Measurements from ENCODE around the gene KRT37.

The KRT37 gene

DNA sequence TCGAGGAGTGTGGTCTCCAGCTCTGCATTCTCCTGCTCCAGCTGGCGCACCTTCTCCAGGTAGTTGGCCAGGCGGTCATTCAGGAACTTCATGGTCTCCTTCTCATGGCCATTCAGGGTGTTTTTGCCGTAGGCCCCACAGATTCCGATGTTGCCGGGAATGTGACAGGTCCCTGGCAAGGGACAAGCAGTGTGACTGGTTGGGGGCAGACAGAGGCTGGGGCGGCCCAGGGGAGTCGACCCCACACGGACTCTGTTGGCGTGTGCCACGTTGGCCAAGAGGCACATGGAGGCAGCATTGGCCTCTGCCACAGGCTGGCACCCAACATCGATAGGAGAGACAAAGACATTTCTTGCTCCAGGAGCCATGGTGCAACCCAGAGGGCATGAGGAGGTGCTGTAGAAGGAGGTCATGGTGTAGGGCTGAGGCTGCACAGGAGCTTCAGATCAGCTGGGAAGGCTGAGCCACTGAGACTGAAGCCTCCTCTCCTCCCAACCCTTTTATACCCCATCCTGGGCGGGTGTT, at the start of gene KRT37:
Gene KRT37 (minus strand): TSS at position 475 of the 525 bp plus-strand sequence. CDS start 62 bp downstream, at position 413.
- no peak for DNase-seq

DNA sequence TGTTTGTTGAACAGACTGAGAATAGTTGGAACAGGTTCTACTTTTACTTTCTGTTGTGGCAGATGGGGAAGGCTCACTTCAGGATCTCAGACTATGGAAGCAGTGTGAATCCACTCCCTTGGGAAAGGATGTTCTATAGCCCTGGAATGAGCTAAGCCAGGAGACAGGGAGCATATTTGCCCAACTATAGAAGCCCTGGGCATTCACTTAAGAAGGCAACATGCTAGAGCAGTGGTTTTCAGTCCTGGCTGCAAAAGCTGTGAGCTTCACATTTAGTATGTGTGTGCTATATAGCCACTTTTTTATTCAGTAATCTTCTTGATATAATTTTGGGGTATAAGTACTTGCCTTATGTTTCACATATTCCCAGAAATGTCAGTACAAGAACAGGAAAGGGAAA, 44.0 kb upstream of the KRT37 start:
- DNase-seq, result no peak

DNA sequence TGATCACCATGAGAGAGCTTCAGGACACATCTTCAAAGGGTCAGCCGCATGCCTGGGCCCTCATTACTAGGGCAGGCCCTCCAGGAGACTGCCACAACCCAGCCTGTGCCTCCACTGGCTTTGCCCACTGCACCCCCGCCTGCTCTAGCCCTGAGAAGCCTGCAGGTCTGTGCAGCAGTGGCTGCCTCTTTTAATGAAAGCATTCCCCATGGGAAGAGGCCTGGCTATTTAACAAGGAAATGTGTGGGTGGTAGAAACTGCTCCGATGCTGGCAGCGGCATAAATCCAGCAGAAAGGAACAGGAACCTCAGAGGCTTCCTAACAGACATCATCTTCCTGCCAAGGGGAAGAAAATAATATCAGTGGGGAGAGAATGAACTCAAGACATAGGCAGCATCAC, 43.2 kb upstream of the KRT37 start:
- no peak for DNase-seq

DNA sequence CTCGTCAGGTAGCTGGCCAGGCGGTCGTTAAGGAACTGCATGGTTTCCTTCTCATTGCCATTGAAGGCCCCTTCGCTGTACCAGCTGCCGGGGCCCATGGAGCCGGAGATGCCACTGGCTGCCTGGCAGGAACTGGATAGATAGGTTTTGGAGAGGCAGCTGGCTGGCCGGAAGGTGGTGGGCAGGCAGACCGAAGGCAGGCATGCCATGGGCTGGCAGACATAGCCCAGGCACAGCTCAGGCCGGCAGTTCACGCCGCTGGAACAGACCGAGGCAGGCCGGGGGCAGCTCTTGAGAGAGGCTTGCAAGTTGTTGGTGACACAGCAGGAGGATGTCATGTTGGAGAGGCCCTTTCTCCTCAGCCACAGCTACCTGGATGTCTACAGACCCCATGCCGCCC, 42.6 kb upstream of the KRT37 start, which contains the start of gene KRT32:
Gene KRT32 (minus strand): TSS at position 399 of the 400 bp plus-strand sequence. CDS start 61 bp downstream, at position 338.
- DNase-seq, result no peak

DNA sequence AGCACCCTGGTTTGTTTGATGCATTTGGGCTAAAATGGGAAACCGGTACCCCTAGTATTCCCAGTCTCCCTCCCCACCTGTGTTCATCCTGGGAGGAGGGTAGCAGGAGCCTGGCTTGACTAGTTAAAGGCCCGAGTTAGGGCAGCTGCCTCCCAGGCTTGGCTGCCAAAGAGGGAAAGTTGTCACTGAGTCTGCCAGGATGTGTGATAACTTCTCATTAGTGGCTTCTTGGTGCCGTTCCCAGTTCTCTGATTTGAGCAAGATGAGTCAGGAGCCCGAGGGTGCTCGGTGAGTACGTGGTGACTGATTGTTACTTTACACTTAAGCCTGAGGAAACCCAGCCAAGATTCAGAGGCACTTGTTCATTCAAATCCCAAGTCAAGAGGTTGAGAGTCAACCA, 40.3 kb upstream of the KRT37 start:
- no peak for DNase-seq

DNA sequence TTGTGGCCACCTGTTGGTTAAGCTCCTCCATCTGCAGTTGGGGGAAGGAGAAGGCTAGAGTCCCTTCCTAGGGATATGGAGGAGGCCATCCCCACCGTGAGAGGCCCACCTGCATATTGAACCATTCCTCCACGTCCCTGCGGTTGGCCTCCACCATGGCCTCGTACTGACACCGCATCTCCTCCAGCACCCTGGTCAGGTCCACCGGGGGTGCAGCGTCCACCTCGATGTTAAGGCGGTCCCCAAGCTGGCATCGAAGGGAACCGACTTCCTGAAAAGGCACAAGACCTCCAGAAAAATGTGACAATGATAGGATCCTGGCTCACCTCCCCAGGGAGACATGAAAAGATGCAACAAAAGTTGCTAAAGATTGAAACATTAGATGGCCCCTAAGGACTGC, 39.8 kb upstream of the KRT37 start:
- DNase-seq, result no peak

DNA sequence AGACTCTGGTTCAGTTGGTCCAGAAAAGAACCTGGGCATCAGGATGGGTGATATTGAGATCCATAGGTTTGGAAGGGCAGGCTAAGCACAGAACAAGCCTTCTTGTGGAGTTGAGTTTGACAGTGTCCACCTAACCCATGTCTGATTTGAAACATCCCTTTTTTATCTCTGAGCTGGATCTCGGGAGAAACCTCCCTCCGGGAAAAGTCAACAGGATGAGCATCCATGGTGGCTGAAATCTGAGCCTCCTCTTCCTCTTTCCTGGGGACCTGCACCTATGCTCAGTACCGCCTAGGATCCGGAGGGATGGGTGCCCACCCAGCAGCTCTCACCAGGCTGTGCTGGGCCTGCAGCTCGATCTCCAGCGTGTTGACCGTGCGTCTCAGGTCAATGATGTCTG, 39.4 kb upstream of the KRT37 start:
- no peak for DNase-seq

DNA sequence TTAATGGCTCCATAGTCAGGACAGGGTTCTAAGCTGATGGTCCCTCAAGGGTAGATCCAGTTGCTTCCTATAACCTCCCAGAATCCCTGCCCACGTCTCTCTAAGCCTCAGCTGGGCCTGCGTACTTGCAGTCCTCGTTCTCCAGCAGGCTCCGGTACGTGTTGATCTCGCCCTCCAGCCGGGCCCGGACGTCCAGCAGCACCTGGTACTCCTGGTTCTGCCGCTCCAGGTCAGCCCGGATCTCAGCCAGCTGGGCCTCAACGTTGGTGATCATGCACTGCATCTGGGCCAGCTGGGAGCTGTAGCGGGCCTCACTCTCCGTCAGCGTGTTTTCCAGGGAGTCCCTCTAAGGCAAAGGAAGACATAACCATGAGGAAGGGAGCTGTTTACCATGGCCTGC, 38.3 kb upstream of the KRT37 start:
- no peak for DNase-seq

DNA sequence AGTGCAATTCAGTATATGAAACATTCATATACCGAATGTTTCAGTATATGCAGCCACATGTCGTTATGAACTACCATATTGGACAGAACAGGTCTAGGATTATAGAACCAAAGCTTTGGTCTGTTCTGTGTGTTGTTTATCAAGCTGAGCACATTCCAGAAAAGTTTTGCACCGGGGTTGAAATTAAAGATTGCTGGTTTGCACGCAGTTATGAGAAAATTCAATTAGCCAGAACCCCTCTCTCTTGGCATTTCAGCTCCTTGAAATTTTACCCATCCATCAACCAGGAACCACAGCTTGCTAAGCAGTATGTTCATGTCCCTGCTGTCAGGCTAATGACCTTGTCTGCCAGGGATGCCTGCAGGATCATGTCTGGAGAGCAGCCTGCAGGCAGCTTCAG, 33.3 kb upstream of the KRT37 start:
- no peak for DNase-seq

DNA sequence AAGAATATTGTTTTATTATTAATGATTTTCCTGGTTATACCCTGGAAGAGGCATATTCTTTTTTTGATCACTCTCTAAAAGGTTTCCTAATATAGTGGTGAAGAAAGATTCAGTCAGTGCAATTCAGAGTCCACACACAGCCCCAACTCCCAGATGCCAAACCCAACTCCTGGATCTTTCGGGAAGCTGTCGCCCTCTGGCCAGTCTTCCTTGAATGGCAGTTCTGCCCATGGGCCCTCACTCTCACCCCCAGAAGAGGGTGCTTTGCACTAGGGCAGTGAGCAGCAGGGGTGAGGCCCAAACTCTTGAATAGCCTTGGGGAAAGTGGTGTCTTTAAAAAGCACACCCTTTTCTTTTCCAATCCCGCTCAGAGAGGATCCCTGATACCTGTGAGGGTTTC, 31.8 kb upstream of the KRT37 start:
- no peak for DNase-seq

DNA sequence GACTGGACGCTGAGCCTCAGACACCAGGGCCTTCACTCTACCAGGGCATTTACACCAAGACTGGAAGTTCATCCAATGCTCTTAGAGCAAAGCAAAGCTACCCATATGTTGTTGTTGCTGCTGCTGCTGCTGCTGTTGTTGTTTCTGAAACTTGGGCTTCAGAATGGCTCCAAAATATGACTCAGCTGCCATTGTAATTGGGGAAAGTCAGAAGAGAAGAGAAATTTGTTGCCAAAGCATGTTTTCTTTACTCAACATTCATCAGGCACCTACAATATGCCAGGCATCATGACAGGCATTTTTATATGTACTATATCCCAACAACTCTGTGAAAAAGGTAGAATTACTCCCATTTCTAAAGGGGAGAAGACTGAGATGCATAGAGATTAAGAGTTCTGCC, 30.9 kb upstream of the KRT37 start:
- DNase-seq, result no peak

DNA sequence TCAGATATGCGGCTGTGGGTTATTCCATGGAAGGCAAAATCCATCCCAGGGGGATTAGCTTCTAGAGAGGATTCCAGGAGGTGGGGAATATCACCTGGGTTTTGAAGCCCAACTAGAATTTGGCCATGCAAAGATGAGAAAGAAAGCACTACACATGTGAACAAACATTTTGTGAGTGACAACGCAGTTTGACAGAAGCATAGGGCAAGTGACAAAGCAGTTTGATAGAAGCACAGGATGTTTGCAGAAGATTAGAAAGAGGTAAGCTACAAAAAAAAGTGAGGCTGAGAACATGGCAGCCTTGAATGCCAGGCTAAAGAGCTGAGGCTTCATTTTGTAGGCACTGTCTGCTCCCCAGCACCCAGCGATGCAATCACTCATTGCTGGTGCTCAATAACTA, 28.7 kb upstream of the KRT37 start:
- DNase-seq, result no peak

DNA sequence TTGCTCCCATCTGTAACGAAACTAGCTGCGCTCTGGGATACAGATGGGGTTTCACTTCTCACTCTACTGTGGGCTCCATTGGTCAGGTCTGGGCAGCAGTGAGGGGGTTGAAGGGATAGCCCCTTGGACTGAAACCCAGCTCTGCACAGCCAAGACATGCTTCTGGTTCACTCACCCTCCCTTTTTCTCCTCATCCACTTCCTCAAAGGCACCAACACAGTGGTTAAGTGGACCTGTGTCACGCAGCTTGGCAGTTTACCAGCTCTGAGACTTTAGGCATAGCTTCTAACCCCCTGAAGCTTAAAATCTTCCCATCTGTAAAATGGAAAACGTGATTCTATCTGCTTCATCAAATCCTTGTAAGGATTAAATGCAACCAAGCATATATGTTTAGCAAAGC, 27.9 kb upstream of the KRT37 start:
- DNase-seq, result no peak

DNA sequence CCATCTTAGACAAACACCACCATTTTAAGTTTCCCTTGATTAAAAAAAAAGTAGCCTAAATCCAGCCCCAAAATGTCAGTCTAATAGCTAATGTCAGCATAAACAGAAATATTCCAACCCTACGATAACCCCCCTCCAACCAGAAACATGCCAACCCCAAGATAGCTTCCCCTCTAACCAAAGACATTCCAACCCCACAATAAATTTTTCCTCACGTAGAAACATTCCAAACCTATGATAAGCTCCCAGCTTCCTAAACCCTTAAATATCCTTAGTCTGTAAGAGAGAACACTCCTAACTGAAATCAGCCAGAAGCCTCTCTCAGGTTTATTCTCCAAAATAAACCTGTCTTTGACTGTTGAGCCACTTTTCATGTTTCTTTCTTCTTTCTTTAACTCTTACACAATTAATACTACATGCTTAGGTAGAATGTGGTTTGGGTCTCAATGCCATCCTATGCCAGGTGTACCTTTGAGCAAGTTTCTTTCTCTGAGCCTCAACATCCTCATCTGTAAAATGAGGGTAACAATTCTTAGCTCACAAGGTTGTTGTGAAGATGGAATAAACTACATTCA, 26.9 kb upstream of the KRT37 start:
- no peak for DNase-seq

DNA sequence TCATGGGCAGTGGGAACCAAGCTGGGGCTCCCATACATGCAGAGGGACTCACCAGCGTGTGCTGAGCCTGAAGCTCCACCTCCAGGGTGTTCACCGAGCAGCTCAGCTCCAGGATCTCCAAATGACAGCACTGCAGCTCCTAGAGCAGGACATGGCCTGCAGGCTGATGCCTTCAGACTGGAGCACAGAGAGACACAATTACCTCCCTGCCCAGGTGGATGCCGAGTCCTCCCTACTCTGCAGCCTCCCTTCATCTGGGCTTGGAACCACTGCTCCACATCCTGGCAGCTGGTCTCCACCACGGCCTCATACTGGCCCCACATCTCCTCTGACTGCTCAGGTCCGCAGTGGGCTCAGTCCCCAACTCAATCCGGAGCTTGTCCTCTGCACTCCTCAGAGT, 24.6 kb upstream of the KRT37 start:
- no peak for DNase-seq

DNA sequence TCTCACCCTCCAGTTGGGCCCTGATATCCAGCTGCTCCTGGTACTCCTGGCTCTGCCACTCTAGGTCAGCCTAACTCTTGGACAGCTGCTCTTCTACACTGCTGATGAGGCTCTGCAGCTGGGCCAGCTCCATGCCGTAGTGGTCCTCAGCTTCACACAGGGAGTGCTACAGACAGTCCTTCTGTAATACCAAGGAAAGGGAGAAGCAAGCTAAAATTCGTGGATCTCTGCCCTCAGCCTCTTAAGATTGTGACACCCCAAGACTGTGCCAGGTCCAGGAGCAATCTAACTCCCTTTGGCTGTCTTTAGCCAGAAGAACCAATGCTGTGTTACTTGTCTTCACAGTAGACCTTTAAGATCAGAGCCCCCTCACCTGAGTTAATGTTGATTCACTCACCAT, 24.1 kb upstream of the KRT37 start:
- DNase-seq, result no peak

DNA sequence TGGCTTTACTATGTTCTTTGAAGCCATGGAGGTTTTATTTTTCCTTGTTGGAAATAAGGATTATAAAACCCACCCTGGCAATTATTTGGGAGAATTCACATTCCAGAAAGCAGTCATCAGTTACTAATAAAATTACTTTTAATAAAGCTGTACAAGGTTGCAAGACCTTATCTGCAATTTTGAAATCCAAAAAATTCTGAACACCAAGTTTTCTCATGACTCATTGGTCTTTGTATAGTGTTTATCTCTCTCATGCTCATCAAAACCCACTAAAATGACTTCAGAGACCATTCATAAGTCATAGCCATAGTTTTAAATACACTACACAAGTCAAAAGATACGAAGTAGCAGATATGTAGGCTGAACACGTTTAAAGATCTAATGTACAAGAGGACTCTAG, 22.4 kb upstream of the KRT37 start:
- DNase-seq, result no peak

DNA sequence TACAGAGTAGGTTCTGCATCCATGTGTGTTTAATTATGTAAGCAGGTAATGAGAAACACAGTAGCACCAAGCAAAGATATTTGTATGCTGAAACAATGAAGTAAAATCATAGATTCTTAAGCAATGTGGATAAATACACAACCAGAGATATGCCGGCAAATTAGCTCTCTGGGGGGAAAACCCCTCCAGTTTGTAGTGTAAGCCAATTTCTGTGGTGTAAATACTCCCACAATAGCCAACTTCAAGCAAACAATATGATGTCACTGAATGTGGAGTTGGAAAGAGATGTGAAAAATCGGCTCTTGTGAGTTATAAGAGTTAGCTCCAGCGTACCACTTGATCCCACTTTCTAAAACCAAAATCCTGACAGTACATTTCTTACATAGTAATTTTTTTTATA, 20.3 kb upstream of the KRT37 start:
- no peak for DNase-seq

DNA sequence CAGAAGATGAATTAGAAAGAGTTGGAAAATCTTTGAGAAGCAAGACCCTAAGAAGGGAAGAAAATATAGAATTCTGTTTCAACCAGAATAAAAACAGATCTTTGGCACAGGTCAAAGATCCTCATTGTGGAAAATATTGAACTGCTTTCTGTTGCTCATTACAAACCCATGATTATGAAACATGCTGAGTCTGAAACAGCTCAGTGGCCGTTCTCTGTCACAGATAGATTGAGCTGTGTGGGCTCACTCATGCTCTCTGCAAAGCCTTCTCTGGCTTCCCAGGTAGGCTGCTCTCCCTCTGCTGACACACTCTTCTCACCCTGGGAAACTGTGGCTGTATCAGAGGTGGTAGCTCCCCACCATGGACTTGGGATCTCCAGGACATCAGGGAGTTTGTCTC, 19.8 kb upstream of the KRT37 start:
- no peak for DNase-seq

DNA sequence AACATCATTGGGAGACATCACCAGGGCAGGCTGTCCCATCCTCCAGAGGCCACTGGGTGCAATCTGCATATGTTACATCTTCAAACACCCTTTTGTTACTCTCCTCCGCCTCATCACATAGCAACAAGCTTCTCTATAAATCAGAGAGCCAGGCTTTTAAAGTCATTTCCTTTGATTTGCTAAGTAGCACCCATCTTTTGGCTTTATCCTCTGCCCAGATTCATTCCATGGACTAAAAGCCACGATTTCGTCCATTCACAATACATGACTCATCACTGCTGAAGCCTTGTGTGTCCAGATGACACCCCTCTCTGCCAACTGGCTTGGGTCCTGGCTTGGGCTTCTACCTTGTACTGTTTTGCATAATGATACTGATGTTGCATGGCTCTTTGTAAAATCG, 18.4 kb upstream of the KRT37 start:
- no peak for DNase-seq

DNA sequence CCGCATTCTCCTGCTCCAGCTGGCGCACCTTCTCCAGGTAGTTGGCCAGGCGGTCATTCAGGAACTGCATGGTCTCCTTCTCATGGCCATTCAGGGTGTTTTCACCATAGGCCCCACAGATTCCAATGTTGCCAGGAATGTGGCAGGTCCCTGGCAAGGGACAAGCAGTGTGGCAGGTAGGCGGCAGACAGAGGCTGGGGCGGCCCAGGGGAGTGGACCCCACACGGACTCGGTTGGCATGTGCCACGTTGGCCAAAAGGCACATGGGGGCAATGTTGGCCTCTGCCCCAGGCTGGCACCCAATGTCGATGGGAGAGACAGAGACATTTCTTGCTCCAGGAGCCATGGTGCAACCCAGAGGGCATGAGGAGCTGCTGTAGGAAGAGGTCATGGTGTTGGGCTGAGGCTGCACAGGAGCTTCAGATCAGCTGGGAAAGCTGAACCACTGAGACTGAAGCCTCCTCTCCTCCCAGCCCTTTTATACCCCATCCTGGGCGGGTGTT, 16.2 kb upstream of the KRT37 start, which contains the start of gene KRT38:
Gene KRT38 (minus strand): TSS at position 453 of the 503 bp plus-strand sequence. CDS start 62 bp downstream, at position 391.
- DNase-seq, result no peak

DNA sequence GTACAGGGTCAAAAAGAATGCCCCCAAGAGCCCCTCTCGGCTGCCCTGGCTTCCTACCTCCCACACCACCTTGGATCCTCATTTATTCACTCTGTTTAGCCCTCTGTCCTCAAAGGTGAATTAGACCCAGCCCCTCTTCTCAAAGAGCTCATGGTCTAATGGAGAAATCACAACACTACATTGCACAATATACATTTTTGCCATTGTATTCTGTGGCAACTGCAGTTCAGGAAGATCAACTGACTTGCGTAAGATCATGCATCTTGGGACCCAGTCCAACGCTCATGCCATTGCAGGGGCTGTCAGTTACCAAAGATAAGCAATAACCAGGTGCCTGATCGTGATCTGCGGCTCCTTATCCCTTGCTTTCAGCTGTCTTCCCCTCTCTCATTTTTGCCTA, 15.0 kb upstream of the KRT37 start:
- no peak for DNase-seq

DNA sequence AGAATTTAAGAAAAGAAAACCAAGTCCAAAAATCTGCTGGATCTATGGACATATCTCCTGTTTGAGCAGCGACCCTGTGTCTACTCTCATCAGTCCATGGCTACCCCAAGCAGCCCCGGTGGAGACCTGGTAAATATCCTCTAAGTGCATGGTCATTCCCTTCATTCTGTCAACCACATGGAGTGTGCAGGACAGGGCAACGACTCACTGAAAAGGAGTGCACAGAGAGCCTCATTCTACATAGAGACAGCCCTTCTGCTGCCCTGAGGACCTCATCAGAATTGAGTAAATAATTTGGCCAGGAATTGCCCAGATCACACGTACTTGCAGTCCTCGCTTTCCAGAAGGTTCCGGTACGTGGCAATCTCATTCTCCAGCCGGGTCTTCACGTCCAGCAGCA, 13.4 kb upstream of the KRT37 start:
- no peak for DNase-seq

DNA sequence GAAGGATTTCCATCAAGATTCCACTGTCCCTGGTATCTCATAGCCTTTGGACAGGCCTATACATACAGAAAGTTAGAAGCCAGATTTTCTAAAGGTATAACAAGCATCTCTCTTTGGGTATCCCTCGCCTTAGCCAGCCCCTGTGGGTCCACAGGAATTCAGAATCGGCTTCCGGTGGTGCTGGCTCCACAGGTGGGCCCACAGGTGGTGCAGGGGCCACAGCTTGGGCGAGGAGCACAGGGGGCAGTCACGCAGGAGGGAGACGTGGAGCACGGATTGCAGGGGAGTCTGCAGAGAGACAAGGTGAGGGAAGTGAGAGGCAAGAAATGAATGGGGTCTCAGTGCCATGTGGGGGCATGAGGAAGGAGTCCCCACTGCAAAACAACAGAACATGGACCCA, 12.9 kb upstream of the KRT37 start:
- DNase-seq, result no peak

DNA sequence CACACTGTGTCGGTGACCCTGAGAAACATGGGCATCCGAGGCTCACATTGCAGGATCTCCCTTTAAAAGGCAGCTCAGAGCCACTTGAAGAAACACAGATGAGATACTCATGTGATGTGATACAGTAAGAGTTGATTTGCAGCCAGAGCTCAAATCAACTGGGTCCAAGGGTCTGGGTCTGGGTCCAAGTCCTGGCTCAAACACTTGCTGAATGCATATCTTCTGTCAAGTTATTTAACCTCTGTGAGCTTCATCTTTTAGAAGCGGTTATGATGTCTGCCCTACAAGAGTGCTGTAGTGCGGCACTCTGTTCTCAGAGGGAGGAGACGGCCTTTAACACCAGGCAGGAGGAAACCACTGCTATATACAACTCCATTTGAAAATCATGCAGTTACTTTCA, 10.0 kb upstream of the KRT37 start:
- peak; percentile 73 for DNase-seq

Measured in NCI-H2227 treated with DMSO at 0.1 percent for 48 hours (cell line).